Esophagus squamous epithelium (tissue), 4 donors: ENCODE results near the gene VAMP2.
A peak's percentile ranks its signal among the peaks of the same experiment; 100 is the strongest.

Experiments
- CTCF ChIP-seq, 6 experiments: fragments of 450-650 bp in 4 of 6; fragments of 200-600 bp in 2 of 6; sonication (generic) in 2 of 6; IDR thresholded peaks; one replicate each; pipeline ENCODE4 v1.5.1; 2016 to 2019; ENCODE audit warnings: antibody characterized with exemption in 6 of 6, mild to moderate bottlenecking in 4 of 6, moderate library complexity in 4 of 6
- POLR2A ChIP-seq, 4 donors: fragments of 450-650 bp; IDR thresholded peaks; one replicate each; pipeline ENCODE4 v1.6.1; 2017; ENCODE audit warnings: antibody characterized with exemption in 4 of 4, mild to moderate bottlenecking in 4 of 4, moderate library complexity in 3 of 4

GRCh38 chr17:8152112-8152775, 10.5 kb downstream of the VAMP2 start, which contains the start of gene PER1:
- peak in 3 of 4 donors; percentile 69 to 99 (median 99) for TF ChIP-seq POLR2A (IDR thresholded peaks at IDR 0.05)
- TF ChIP-seq CTCF (IDR thresholded peaks at IDR 0.05): peak in 1 of 6 experiments; percentile 5
